ENCODE results near the gene ADAMTS19. TPM values are rescaled to one million over a fixed set of nuclear protein-coding genes. Genes with fewer than 3 reads are reported as not detected.

The ADAMTS19 gene
- total RNA-seq, 2 experiments from 2014 or later = not detected

GRCh38 chr5:129616517-129616916 lies 156.4 kb downstream of the ADAMTS19 start:
- Histone ChIP-seq H3K27ac (ENCODE audit: low read depth, low read length, poor library complexity, severe bottlenecking) (no peak overlapping the region), H3K4me1 (ENCODE audit: insufficient read depth, low read length, poor library complexity, severe bottlenecking) (no peaks in the 10 kb centered on the region), H3K4me2 (ENCODE audit: low read length) (no peak overlapping the region), H3K9me3 (ENCODE audit: low read length) (no peaks in the 10 kb centered on the region), H3K9me2 (ENCODE audit: insufficient read depth, low read length) (no peaks in the 10 kb centered on the region), H4K20me1 (ENCODE audit: insufficient read depth, low read length) (no peaks in the 10 kb centered on the region), H3K4me3 (ENCODE audit: low read depth, low read length, poor library complexity, severe bottlenecking) (no peak overlapping the region), H2AFZ (ENCODE audit: low read length) (no peak overlapping the region), H3K79me2 (ENCODE audit: insufficient read depth, low read depth, low read length) (no peaks in the 10 kb centered on the region), H3K36me3 (ENCODE audit: insufficient read depth, low read length) (no peaks in the 10 kb centered on the region)
- intact Hi-C loops (cut with micrococcal nuclease; ENCODE audit: unreplicated experiment) = no loop called here
- BruUV-seq (replicated peaks) = no TSS peak
- no peak for TF ChIP-seq EZH2phosphoT487 (IDR thresholded peaks at IDR 0.05; ENCODE audit: borderline replicate concordance, low read depth, low read length)
- no peak for TF ChIP-seq CTCF (conservative IDR thresholded peaks at IDR 0.05; ENCODE audit: low read length)
- POLR2A ChIA-PET = no interaction called here
- no peak for DNase-seq (ENCODE audit: low spot score)
- CTCF ChIA-PET (ENCODE audit: unreplicated experiment) = no interaction called here

- BruUV-seq (replicated peaks) = no TSS peak
- intact Hi-C loops (cut with micrococcal nuclease; ENCODE audit: unreplicated experiment) = no loop called here
- Histone ChIP-seq H3K4me3 (ENCODE audit: low read depth, low read length, poor library complexity, severe bottlenecking) (no peak overlapping the region), H4K20me1 (ENCODE audit: insufficient read depth, low read length) (no peaks in the 10 kb centered on the region), H3K27ac (ENCODE audit: low read depth, low read length, poor library complexity, severe bottlenecking) (no peak overlapping the region), H3K36me3 (ENCODE audit: insufficient read depth, low read length) (no peaks in the 10 kb centered on the region), H2AFZ (ENCODE audit: low read length) (no peak overlapping the region), H3K4me1 (ENCODE audit: insufficient read depth, low read length, poor library complexity, severe bottlenecking) (no peaks in the 10 kb centered on the region), H3K4me2 (ENCODE audit: low read length) (no peak overlapping the region), H3K79me2 (ENCODE audit: insufficient read depth, low read depth, low read length) (no peaks in the 10 kb centered on the region), H3K9me2 (ENCODE audit: insufficient read depth, low read length) (no peaks in the 10 kb centered on the region), H3K9me3 (ENCODE audit: low read length) (no peaks in the 10 kb centered on the region)
- ChIA-PET CTCF (ENCODE audit: unreplicated experiment) (no interaction called here), POLR2A (no interaction called here)
- no peak for DNase-seq (ENCODE audit: low spot score)
- no peak for TF ChIP-seq EZH2phosphoT487 (IDR thresholded peaks at IDR 0.05; ENCODE audit: borderline replicate concordance, low read depth, low read length)
- no peak for TF ChIP-seq CTCF (conservative IDR thresholded peaks at IDR 0.05; ENCODE audit: low read length)
These were observed 157.1 kb downstream of the ADAMTS19 start for GRCh38 chr5:129617206-129617605.

- CTCF ChIA-PET (ENCODE audit: unreplicated experiment) = no interaction called here
- no peaks in the 10 kb centered on the region for H3K9me3 ChIP-seq (ENCODE audit: low read length)
- POLR2A ChIA-PET = no interaction called here
- H3K4me1 ChIP-seq (ENCODE audit: insufficient read depth, low read length, poor library complexity, severe bottlenecking) = no peaks in the 10 kb centered on the region
- H3K4me3 ChIP-seq (ENCODE audit: low read depth, low read length, poor library complexity, severe bottlenecking) = no peak overlapping the region
- H3K36me3 ChIP-seq (ENCODE audit: insufficient read depth, low read length) = no peaks in the 10 kb centered on the region
- no peaks in the 10 kb centered on the region for H3K79me2 ChIP-seq (ENCODE audit: insufficient read depth, low read depth, low read length)
- no peak overlapping the region for H2AFZ ChIP-seq (ENCODE audit: low read length)
- no TSS peak for BruUV-seq (replicated peaks)
- no peak for DNase-seq (ENCODE audit: low spot score)
- H3K9me2 ChIP-seq (ENCODE audit: insufficient read depth, low read length) = no peaks in the 10 kb centered on the region
- TF ChIP-seq EZH2phosphoT487 (IDR thresholded peaks at IDR 0.05; ENCODE audit: borderline replicate concordance, low read depth, low read length) = no peak
- TF ChIP-seq CTCF (conservative IDR thresholded peaks at IDR 0.05; ENCODE audit: low read length) = no peak
- intact Hi-C loops (cut with micrococcal nuclease; ENCODE audit: unreplicated experiment) = no loop called here
- no peak overlapping the region for H3K27ac ChIP-seq (ENCODE audit: low read depth, low read length, poor library complexity, severe bottlenecking)
- no peaks in the 10 kb centered on the region for H4K20me1 ChIP-seq (ENCODE audit: insufficient read depth, low read length)
- H3K4me2 ChIP-seq (ENCODE audit: low read length) = no peak overlapping the region
These were observed 159.7 kb downstream of the ADAMTS19 start for GRCh38 chr5:129619782-129620181.
